DLD1 (cell line): ENCODE measurements around the gene COL25A1.

ENCODE experiments used
- in situ Hi-C: cut with HindIII; loops from 2 replicates; pipeline ENCODE4 v1.10.0; 2017; ENCODE audit warnings: low sequenced_read_pairs

Gene COL25A1

GRCh38 chr4:108787106-108787505 is 515.4 kb downstream of the COL25A1 start:
- in situ Hi-C loops = no loop called here

- in situ Hi-C loops = no loop called here
These were observed 516.1 kb downstream of the COL25A1 start for GRCh38 chr4:108786351-108786750.

- in situ Hi-C loops = no loop called here
These were observed 518.6 kb downstream of the COL25A1 start for GRCh38 chr4:108783665-108784463.

- in situ Hi-C loops = no loop called here
These were observed 522.5 kb downstream of the COL25A1 start for GRCh38 chr4:108779958-108780357.

GRCh38 chr4:108777388-108777787 is 525.1 kb downstream of the COL25A1 start:
- in situ Hi-C loops = no loop called here

GRCh38 chr4:108775921-108776320 is 526.5 kb downstream of the COL25A1 start:
- in situ Hi-C loops = no loop called here

- in situ Hi-C loops = no loop called here
These were observed 527.5 kb downstream of the COL25A1 start for GRCh38 chr4:108774809-108775530.

- in situ Hi-C loops = no loop called here
These were observed 530.1 kb downstream of the COL25A1 start for GRCh38 chr4:108772402-108772801.

GRCh38 chr4:108766058-108766457 is 536.4 kb downstream of the COL25A1 start:
- in situ Hi-C loops = no loop called here

- in situ Hi-C loops = no loop called here
These were observed 538.5 kb downstream of the COL25A1 start for GRCh38 chr4:108763986-108764385.

- in situ Hi-C loops = no loop called here
These were observed 539.2 kb downstream of the COL25A1 start for GRCh38 chr4:108763226-108763593.

GRCh38 chr4:108762559-108763225 is 539.8 kb downstream of the COL25A1 start, which contains the start of gene ETNPPL:
Gene ETNPPL, minus strand, starts transcription at chr4:108763053. Its CDS starts 155 bp downstream, at chr4:108762898.
- in situ Hi-C loops = no loop called here
